Vagina (tissue), 2 donors: ENCODE data around the gene SLC46A1.

Experiments used
- CTCF ChIP-seq, 3 experiments: fragments of 450-650 bp in 2 of 3; fragments of 200-600 bp in 1 of 3; sonication (generic) in 1 of 3; IDR thresholded peaks; one replicate each; pipeline ENCODE4 v1.5.1; 2017 to 2019; ENCODE audit warnings: antibody characterized with exemption in 3 of 3, mild to moderate bottlenecking in 2 of 3, moderate library complexity in 2 of 3
- POLR2A ChIP-seq, 2 donors: fragments of 450-650 bp; IDR thresholded peaks; one replicate each; pipeline ENCODE4 v1.6.1; 2017; ENCODE audit warnings: antibody characterized with exemption in 2 of 2, mild to moderate bottlenecking in 2 of 2, moderate library complexity in 2 of 2
- POLR2AphosphoS5 ChIP-seq, 2 donors: sonication (generic); formaldehyde crosslinking; IDR thresholded peaks; one replicate each; pipeline ENCODE4 v1.9.0; 2017; ENCODE audit warnings: antibody characterized with exemption in 2 of 2, mild to moderate bottlenecking in 2 of 2, low read depth in 1 of 2; ENCODE audit not compliant: insufficient read depth in 1 of 2

- no peak for TF ChIP-seq CTCF (IDR thresholded peaks at IDR 0.05)
- no peak for TF ChIP-seq POLR2AphosphoS5 (IDR thresholded peaks at IDR 0.05; ENCODE audit: insufficient read depth in 1 of 2, low read depth in 1 of 2)
- no peak for TF ChIP-seq POLR2A (IDR thresholded peaks at IDR 0.05)
These were observed 35.3 kb downstream of the SLC46A1 start for GRCh38 chr17:28370744-28371103.
